Activated T-cell treated with anti-CD3 and anti-CD28 coated beads, Interleukin-2, amount 50 U/mL, for 24 hours (primary cell): ENCODE measurements around the gene TOB1.
"Not testable (repeated sequence)": the region's sequence is repeated elsewhere in the genome, so short reads cannot be mapped to it uniquely, and the experiment has no call there.

Source experiments
- DNase-seq: peaks from one replicate; pipeline ENCODE4 v3.0.0-alpha.2; 2020
- H3K27ac Mint-ChIP-seq: 2 replicates; pipeline ENCODE4 v1.8.0; 2020; ENCODE audit warnings: mild to moderate bottlenecking, mixed read lengths
- H3K27me3 Mint-ChIP-seq: 2 replicates; pipeline ENCODE4 v1.8.0; 2020; ENCODE audit warnings: mixed read lengths
- H3K36me3 Mint-ChIP-seq: 2 replicates; pipeline ENCODE4 v1.8.0; 2020; ENCODE audit warnings: low read depth, mixed read lengths
- H3K4me1 Mint-ChIP-seq: 2 replicates; pipeline ENCODE4 v1.8.0; 2020; ENCODE audit warnings: low read depth, mixed read lengths
- H3K4me3 Mint-ChIP-seq: 2 replicates; pipeline ENCODE4 v1.8.0; 2020; ENCODE audit warnings: mild to moderate bottlenecking, moderate library complexity, mixed read lengths
- H3K9me3 Mint-ChIP-seq: 2 replicates; pipeline ENCODE4 v1.8.0; 2020; ENCODE audit warnings: mixed read lengths

TOB1 gene

DNA sequence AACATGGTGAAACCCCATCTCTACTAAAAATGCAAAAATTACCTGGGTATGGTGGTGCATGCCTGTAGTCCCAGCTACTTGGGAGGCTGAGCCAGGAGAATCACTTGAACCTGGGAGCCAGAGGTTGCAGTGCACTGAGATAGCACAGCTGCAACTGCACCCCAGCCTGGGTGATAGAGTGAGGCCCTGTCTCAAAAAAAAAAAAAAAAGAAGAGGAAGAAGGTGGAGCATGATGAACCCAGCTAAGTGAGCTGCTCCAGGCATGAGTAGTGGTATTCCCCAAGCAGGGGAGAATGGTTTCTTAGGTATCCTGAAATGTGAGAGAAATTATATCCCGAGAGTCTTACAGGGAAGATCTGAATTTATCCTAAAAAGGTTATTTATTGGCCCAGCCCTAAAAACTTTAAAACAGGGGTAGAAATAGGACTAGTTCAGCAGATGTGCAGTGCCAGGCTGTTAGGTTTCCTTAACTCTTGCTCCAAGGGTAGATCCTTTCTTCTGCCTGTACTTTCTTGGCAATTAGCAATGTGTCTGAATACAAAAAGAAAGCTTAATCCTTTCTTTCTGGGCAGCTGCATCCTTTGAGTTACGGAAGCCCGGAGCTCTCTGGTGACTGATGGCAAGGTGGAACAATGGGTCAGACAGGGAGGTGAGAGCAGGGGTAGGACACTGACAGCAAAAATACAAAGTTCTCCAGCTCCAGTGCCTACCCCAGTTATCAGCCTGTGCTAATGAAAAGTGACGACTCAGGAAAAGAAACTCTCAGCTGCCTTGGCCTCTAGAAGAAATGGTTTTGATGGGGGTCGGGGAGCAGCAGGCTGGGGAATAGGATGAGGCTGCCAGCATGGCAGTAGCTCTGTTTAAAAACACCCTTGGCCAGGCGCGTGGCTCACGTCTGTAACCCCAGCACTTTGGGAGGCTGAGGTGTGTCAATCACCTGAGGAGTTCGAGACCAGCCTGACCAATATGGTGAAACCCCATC, 36.5 kb upstream of the TOB1 start:
- no peak for DNase-seq
- H3K9me3 Mint-ChIP-seq = no peaks in the 10 kb centered on the region
- no peak overlapping the region for H3K4me3 Mint-ChIP-seq
- H3K27ac Mint-ChIP-seq = no peak overlapping the region
- H3K27me3 Mint-ChIP-seq = no peaks in the 10 kb centered on the region
- H3K4me1 Mint-ChIP-seq = peaks cover 38% of the 10 kb centered on the region
- no peaks in the 10 kb centered on the region for H3K36me3 Mint-ChIP-seq

DNA sequence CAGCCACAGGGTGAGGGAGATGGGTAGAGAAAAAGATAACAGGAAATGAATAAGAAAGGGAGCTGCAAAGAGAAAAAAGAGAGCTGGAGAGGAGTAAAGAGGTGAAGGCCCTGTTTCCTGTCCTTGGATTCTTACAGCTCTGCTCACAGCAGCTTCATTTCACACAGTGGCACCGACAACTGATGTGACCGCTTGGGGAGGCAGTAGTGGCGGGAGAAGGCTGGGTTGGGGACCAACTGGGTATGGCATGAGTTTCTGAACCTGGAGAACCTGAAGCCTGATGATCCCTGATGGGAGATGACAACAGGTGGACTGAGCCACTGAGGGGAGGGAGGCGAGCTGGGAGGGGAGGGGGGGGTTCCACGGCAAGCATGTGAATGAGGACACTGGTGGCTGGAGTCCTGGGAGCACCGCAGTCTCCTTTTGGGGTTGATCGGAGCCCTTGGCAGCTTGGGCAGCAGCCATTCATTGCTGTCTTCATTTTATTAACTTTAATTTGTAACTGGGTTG, 34.3 kb upstream of the TOB1 start:
- H3K27ac Mint-ChIP-seq = no peak overlapping the region
- H3K4me3 Mint-ChIP-seq = no peak overlapping the region
- H3K9me3 Mint-ChIP-seq = no peaks in the 10 kb centered on the region
- no peak for DNase-seq
- no peaks in the 10 kb centered on the region for H3K36me3 Mint-ChIP-seq
- H3K4me1 Mint-ChIP-seq = peaks cover 30% of the 10 kb centered on the region
- H3K27me3 Mint-ChIP-seq = no peaks in the 10 kb centered on the region

DNA sequence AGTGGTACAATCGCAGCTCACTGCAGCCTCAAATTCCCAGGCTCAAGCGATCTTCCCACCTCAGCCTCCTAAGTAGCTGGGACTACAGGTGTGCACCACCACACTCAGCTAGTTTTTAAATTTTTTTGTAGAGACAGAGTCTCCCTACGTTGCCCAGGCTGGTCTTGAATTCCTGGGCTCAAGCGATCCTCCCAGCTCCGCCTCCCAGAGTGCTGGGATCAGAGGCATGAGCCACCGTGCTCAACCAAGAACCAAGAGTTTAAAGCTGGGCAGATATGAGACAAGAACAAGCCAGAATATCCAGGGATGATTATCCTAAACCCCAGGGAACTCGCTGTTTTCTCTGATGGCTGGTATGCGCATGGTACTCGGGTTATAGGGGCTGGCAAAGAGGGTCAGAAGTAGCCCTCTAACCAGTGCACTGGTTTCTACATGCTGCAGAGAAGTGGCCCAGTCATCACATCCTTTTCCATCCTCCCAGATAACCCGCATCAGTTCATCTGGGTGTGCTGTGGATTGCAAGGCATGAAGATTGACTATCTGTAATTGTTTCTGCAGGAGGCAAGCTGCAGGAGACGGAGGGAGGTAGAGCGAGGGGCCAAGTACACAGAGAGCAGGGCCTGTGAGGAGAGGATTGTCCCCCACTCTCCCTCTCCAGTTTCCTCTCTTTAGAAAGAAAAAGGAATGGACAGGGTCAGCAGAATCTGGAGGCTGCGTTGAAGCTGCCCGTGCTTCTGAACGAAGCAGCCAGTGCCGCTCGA, 33.6 kb upstream of the TOB1 start:
- no peak overlapping the region for H3K27ac Mint-ChIP-seq
- H3K36me3 Mint-ChIP-seq = no peaks in the 10 kb centered on the region
- H3K9me3 Mint-ChIP-seq = no peaks in the 10 kb centered on the region
- H3K27me3 Mint-ChIP-seq = no peaks in the 10 kb centered on the region
- H3K4me3 Mint-ChIP-seq = no peak overlapping the region
- H3K4me1 Mint-ChIP-seq = peaks cover 29% of the 10 kb centered on the region
- no peak for DNase-seq

DNA sequence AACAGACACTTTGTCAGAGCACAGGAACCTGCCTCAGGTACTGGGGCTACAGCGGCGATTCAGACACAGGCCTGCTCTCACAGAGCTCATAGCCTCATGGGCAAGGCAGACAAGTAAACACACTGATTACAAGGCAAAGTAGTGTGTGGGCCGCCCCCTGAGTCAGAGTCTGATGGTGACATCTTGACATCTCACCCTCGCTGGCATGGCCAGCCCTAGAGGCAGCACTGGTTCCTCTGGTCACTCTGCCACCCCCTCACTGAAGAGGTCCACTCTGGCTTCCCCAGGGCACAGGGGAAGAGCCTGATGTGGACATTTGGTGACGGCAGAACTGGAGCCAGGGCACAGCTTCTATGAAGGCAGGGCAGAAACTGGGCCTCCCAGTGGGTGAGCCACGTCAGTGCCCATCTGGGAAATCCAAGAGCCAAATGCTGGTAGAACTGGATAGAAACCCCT, 32.9 kb upstream of the TOB1 start:
- no peaks in the 10 kb centered on the region for H3K9me3 Mint-ChIP-seq

DNA sequence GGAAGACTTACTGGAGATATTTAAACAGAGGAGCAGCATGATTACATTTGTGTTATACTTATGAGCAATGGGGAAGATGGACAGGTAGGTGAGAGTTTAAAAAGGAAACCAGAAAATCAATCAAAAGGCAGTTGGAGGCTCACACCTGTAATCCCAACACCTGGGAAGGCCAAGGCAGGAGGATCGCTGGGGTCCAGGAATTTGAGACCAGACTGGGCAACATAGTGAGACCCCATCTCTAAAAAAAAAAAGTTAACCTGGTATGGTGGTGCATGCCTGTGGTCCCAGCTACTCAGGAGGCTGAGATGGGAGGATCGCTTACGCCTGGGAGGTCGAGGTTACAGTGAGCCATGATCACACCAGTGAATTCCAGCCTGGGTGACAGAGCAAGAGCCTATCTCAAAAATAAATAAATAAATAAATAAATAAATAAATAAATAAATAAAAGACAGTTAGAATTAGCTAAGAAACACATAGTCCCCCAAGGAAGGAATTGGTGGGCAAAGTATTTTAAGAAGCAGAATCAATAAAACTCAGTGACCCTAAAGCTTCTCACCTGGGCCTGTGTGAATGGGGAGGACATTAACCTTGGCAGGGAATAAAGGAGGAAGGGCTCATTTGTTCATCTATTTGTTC, 32.3 kb upstream of the TOB1 start:
- Mint-ChIP-seq H3K27me3 (no peaks in the 10 kb centered on the region), H3K9me3 (no peaks in the 10 kb centered on the region), H3K27ac (no peak overlapping the region), H3K36me3 (no peaks in the 10 kb centered on the region), H3K4me1 (peaks cover 20% of the 10 kb centered on the region), H3K4me3 (no peak overlapping the region)
- no peak for DNase-seq

More for the DNA sequence above, 32.9 kb upstream of the TOB1 start:
- Mint-ChIP-seq H3K36me3 (no peaks in the 10 kb centered on the region), H3K4me1 (peaks cover 25% of the 10 kb centered on the region), H3K27me3 (no peaks in the 10 kb centered on the region), H3K27ac (no peak overlapping the region), H3K4me3 (no peak overlapping the region)
- DNase-seq = no peak

DNA sequence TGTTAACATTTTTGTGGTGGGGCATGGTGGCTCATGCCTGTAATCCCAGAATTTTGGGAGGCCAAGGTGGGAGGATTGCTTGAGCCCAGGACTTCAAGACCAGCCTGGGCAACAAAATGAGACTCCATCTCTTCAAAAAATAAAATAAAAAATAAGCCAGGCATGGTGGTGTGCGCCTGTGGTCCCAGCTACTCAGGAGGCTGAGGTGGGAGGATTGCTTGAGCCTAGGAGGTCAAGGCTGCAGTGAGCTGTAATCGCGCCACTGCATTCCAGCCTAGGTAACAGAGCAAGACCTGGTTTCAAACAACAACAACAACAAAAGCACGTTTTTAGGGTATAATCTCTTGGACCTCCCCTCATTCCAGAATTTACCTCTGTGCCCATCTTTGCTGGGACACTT, 28.4 kb upstream of the TOB1 start:
- H3K9me3 Mint-ChIP-seq, H3K4me3 Mint-ChIP-seq, H3K27ac Mint-ChIP-seq, DNase-seq, H3K4me1 Mint-ChIP-seq, H3K36me3 Mint-ChIP-seq, H3K27me3 Mint-ChIP-seq: not testable (repeated sequence)

DNA sequence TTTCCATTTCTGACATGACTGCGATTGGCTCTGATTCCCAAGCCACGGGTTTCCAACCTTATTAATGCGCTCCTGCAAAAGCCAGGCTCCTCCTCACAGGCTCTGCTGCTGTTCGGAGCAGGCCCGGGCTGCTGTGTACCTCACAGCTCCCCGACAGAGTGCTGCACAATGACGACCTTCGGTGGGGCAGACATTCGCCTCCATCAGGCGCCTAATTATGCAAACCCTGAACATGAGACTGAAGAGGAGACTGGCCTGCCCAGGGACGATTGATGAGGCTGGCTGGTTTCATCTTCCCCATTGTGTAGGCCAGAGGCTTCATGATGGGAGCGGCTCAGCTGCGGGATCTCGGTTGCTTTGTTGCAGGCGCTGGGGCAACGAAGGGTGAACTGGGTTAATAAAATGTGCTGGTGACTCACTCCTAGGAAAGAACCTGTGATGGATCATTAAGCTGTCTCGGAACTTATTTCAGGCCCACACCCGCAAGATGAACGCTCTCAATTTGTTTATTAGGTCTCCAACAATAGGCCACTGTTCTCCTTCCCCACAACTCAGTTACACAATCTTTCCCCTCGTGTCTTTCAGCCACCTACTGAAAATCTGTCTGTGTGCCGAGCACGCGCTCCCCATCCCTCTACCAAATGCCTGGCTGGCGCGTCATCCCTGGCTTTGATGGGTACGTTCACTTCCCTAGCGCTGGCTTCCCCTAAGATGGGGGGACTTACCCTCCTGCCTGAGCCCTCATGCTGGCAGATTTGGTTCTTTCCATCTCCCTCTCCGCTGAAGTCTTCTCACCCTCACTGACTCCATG, 27.2 kb upstream of the TOB1 start:
- no peaks in the 10 kb centered on the region for H3K27me3 Mint-ChIP-seq
- no peak for DNase-seq
- H3K9me3 Mint-ChIP-seq = no peaks in the 10 kb centered on the region
- no peak overlapping the region for H3K4me3 Mint-ChIP-seq
- H3K27ac Mint-ChIP-seq = no peak overlapping the region
- no peaks in the 10 kb centered on the region for H3K4me1 Mint-ChIP-seq
- H3K36me3 Mint-ChIP-seq = no peaks in the 10 kb centered on the region

DNA sequence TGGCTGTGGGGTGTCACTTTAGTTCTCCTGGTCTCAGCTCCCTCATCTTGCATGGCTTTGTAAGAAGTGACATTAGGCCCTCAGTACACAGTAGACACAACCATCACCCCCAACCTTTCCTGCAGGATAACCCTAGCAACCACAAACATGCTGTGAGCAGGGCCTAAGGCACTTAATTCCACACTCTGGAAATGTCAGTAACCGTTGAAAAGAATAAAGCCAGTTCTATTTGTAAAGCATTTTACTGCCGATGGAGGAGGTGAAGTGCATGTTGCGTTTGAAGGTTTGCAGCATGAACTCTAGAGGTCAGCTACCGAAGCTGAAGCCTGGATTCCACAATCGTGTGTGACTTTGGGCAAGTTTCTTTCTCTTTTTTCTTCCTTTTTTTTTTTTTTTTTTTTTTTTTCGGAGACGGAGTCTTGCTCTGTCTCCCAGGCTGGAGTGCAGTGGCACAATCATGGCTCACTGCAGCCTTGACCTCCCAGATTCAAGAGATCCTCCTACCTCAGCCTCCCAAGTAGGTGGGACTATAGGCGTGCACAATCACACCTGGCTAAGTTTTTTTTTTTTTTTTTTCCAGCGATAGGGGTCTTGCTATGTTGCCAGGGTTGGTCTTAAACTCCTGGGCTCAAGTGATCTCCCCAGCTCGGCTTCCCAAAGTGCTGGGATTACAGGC, 26.1 kb upstream of the TOB1 start:
- Mint-ChIP-seq H3K36me3 (no peaks in the 10 kb centered on the region), H3K27me3 (no peaks in the 10 kb centered on the region), H3K9me3 (no peaks in the 10 kb centered on the region), H3K4me3 (no peak overlapping the region), H3K27ac (no peak overlapping the region), H3K4me1 (peaks cover 6% of the 10 kb centered on the region)
- no peak for DNase-seq

DNA sequence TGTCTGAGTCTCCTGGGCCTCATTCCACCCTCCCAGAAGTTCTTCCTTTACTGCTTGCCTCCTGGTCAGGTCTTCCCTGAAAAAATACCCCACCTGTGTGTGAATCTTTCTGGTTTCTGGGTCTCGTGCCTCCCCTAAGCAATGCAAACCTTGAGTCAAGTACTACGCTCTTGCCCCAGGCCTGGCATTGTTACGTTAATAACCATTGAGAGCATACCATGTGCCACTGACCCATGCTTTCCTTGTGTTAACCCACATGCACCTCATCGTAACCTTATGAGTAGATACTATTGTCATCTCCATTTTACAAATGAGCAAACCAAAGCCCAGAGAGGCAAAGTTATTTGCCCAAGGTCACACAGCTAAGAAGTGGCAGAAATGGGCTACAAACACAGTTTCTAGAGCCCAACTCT, 25.4 kb upstream of the TOB1 start:
- DNase-seq = no peak
- Mint-ChIP-seq H3K4me3 (no peak overlapping the region), H3K4me1 (peaks cover 13% of the 10 kb centered on the region), H3K9me3 (no peaks in the 10 kb centered on the region), H3K36me3 (no peaks in the 10 kb centered on the region), H3K27me3 (no peaks in the 10 kb centered on the region), H3K27ac (no peak overlapping the region)

DNA sequence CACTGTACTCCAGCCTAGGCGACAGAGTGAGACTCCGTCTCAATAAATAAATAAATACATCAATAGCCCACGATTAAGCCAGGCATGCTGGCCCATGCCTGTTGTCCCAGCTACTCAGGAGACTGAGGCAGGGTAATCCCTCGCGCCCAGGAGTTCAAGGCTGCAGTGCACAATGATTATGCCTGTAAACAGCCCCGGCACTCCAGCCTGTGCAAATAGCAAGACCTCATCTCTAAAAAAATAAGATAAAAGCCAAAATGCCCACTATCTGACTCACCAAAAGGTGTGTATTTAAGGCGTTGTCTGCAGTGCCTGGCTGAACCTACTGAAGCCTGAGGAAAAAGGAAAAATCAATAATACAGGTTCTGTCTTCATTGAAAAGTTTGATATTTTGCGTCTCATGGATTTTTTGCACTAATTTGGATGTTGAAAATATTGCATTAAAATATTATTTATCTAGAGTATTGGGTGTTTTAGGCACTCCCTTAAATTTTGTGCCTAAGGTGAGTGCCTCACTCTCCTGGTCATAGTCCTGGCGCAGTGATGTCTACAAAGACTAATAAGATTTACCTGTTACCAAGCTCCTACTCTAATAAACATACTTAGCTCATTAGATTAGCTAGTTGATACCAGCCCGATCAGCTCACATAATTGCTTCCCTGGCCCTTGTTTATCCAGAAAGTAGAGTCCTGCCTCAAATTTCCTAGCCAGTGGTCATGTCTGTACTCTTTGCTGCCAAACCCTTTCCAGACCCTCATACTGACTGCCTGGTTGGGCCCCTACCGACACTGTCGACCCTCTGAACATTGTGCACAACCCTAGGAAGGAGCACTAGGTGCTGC, 24.7 kb upstream of the TOB1 start:
- H3K36me3 Mint-ChIP-seq = no peaks in the 10 kb centered on the region
- no peaks in the 10 kb centered on the region for H3K9me3 Mint-ChIP-seq
- no peak overlapping the region for H3K27ac Mint-ChIP-seq
- DNase-seq = no peak
- H3K4me3 Mint-ChIP-seq = no peak overlapping the region
- no peaks in the 10 kb centered on the region for H3K27me3 Mint-ChIP-seq
- peaks cover 15% of the 10 kb centered on the region for H3K4me1 Mint-ChIP-seq

DNA sequence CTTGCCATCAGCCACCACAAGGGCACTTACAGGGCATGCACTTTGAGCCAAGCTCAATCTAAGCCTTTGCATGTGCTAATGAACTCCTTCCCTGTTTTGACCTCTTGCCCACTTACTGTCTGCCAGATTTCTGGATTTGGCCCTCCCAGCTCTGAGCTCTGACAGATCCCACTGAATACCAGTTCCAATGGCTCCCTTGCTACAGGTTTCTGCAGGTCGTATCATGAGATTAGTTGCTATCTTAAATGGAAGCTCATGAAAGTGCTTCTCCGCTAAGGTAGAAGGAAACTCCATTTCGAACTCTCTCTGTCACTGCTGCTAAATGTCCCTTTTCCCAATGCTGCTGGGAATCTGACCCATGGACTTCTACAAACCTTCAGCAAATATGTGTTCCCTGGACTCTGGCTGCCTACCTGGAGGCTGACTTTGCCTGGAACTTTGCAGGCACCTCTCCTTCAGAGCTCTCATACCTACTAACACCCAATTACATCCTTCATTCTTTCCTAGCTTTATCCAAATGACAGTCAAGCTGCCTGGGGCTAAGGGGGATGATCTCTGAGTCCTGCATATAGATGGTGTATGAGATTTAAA, 23.5 kb upstream of the TOB1 start:
- no peak overlapping the region for H3K4me3 Mint-ChIP-seq
- peaks cover 15% of the 10 kb centered on the region for H3K4me1 Mint-ChIP-seq

DNA sequence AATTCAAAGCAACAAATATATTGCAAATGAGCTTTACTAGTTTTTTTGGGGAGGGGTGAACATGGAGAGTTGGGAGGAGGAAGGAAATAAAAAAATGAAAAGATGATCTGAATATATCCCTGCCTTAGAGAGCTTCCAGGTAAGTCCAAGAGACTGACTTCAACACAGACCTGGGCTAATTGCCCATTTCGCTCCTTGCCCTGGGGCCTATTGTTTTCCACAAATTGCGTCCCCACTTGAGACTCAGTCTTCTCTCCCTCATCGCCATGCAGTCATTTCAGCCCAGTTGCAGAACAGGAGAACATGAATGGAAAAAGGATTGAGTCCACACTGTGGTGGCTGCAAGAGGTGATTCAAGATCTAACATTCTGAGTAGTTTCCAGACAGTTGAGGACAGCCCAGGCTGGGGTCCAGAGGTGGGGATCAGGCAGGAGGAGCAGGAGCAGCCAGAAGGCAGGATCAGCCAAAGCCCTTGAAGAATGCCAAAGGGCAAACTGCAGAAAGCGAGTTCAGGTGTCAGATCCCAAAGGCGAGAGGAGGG, 21.6 kb upstream of the TOB1 start:
- no peaks in the 10 kb centered on the region for H3K36me3 Mint-ChIP-seq
- peaks cover 23% of the 10 kb centered on the region for H3K4me1 Mint-ChIP-seq
- no peaks in the 10 kb centered on the region for H3K9me3 Mint-ChIP-seq
- H3K27me3 Mint-ChIP-seq = no peaks in the 10 kb centered on the region
- DNase-seq = no peak
- no peak overlapping the region for H3K27ac Mint-ChIP-seq
- H3K4me3 Mint-ChIP-seq = no peak overlapping the region

More for the DNA sequence above, 23.5 kb upstream of the TOB1 start:
- Mint-ChIP-seq H3K27ac (no peak overlapping the region), H3K36me3 (no peaks in the 10 kb centered on the region), H3K9me3 (no peaks in the 10 kb centered on the region), H3K27me3 (no peaks in the 10 kb centered on the region)
- DNase-seq = no peak
